NCI-H2029 (cell line): ENCODE results near the gene TAPBP.
"Not testable (repeated sequence)": the region's sequence is repeated elsewhere in the genome, so short reads cannot be mapped to it uniquely, and the experiment has no call there.

ENCODE experiments used
- DNase-seq: peaks from one replicate; lab custom pipeline; 2025; lab: John Stamatoyannopoulos, UW

TAPBP gene

GRCh38 chr6:33276581-33276863 is 37.4 kb downstream of the TAPBP start:
- DNase-seq, result no peak

GRCh38 chr6:33275795-33276580 is 37.9 kb downstream of the TAPBP start:
- not testable (repeated sequence) for DNase-seq

- no peak for DNase-seq
Measured at GRCh38 chr6:33273924-33274902, 39.7 kb downstream of the TAPBP start.

GRCh38 chr6:33273129-33273923 is 40.6 kb downstream of the TAPBP start:
- DNase-seq, result no peak

- DNase-seq, result no peak
Measured at GRCh38 chr6:33272275-33273128, 41.4 kb downstream of the TAPBP start.

- DNase-seq, result peak; percentile 96
Measured at GRCh38 chr6:33271468-33272274, 42.2 kb downstream of the TAPBP start, which contains the start of the genes RPS18 and VPS52. RPS18 (plus strand) TSS chr6:33272075; CDS start chr6:33272120, 45 bp downstream. VPS52 (minus strand) TSS chr6:33271876; CDS start chr6:33271675, 201 bp downstream.

GRCh38 chr6:33271117-33271467 is 42.8 kb downstream of the TAPBP start:
- peak; percentile 41 for DNase-seq

GRCh38 chr6:33264015-33264414 is 49.9 kb downstream of the TAPBP start:
- no peak for DNase-seq

- not testable (repeated sequence) for DNase-seq
Measured at GRCh38 chr6:33262490-33262889, 51.4 kb downstream of the TAPBP start.

GRCh38 chr6:33259032-33259431 is 54.8 kb downstream of the TAPBP start:
- DNase-seq, result no peak

GRCh38 chr6:33254591-33254990 is 59.3 kb downstream of the TAPBP start:
- no peak for DNase-seq

- no peak for DNase-seq
Measured at GRCh38 chr6:33252759-33253158, 61.1 kb downstream of the TAPBP start.

GRCh38 chr6:33251395-33252012 is 62.4 kb downstream of the TAPBP start:
- DNase-seq, result no peak

- DNase-seq, result no peak
Measured at GRCh38 chr6:33250731-33251130, 63.1 kb downstream of the TAPBP start.

- DNase-seq, result no peak
Measured at GRCh38 chr6:33249732-33250630, 63.9 kb downstream of the TAPBP start.
